ENCODE data around the gene HTT-AS.

The HTT-AS gene

DNA sequence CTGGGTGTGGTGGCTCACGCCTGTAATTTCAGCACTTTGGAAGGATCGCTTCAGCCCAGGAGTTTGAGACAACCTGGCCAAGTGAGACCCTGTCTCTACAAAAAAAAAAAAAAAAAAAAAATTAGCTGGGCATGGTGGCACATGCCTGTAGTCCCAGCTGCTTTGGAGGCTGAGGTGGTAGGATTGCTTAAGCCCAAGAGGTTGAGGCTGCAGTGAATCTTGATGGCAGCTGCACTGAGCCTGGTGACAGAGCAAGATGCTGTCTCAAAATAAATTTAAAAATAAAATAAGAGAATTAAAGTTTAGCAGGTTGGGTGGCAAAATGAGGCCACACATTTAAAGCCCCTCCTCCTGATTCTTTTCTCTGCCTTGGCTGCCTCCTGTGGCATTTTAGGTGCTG is 47.3 kb upstream of the HTT-AS start:
- H3K27me3 ChIP-seq (ENCODE audit: insufficient read depth, low read length, poor library complexity, severe bottlenecking) = no peaks in the 10 kb centered on the region
- no peaks in the 10 kb centered on the region for H3K9me2 ChIP-seq (replicated peaks; ENCODE audit: low read depth, low read length)
- peaks cover 25% of the 10 kb centered on the region for H3K4me1 ChIP-seq (ENCODE audit: insufficient read depth, low read length, poor library complexity, severe bottlenecking)
- H2AFZ ChIP-seq (ENCODE audit: low read length) = no peak overlapping the region
- TF ChIP-seq EZH2phosphoT487 (IDR thresholded peaks at IDR 0.05; ENCODE audit: borderline replicate concordance) (no peak), CTCF (conservative IDR thresholded peaks at IDR 0.05; ENCODE audit: low read length) (no peak)
- H3K4me2 ChIP-seq (ENCODE audit: low read depth, low read length, poor library complexity, severe bottlenecking) = peak overlapping the region; percentile 15
- peaks cover 12% of the 10 kb centered on the region; the same call in 1 of the 2 replicates for H3F3A ChIP-seq (ENCODE audit: low read depth)
- peaks cover 66% of the 10 kb centered on the region; the same call in 1 of the 2 replicates for H3K36me3 ChIP-seq (ENCODE audit: insufficient read depth, low read length)
- no peaks in the 10 kb centered on the region for H3K79me2 ChIP-seq (ENCODE audit: insufficient read depth, low read length)
- H3K9ac ChIP-seq (ENCODE audit: low read depth, low read length, poor library complexity, severe bottlenecking) = peak overlapping the region; percentile 33
- no peaks in the 10 kb centered on the region for H3K9me3 ChIP-seq (ENCODE audit: insufficient read depth, low read depth, low read length)
- no peak overlapping the region for H3K4me3 ChIP-seq (ENCODE audit: low read length, poor library complexity, severe bottlenecking)
- no peaks in the 10 kb centered on the region for H4K20me1 ChIP-seq (ENCODE audit: insufficient read depth, low read length, poor library complexity, severe bottlenecking)

GRCh38 chr4:3121110-3121509 is 46.8 kb upstream of the HTT-AS start:
- H3K4me2 ChIP-seq (ENCODE audit: low read depth, low read length, poor library complexity, severe bottlenecking) = no peak overlapping the region
- H3K4me3 ChIP-seq (ENCODE audit: low read length, poor library complexity, severe bottlenecking) = no peak overlapping the region
- H3K9me2 ChIP-seq (replicated peaks; ENCODE audit: low read depth, low read length) = no peaks in the 10 kb centered on the region
- no peaks in the 10 kb centered on the region for H3K79me2 ChIP-seq (ENCODE audit: insufficient read depth, low read length)
- no peak overlapping the region for H2AFZ ChIP-seq (ENCODE audit: low read length)
- H3K36me3 ChIP-seq (ENCODE audit: insufficient read depth, low read length) = peaks cover 68% of the 10 kb centered on the region; the same call in 1 of the 2 replicates
- peaks cover 12% of the 10 kb centered on the region; the same call in 1 of the 2 replicates for H3F3A ChIP-seq (ENCODE audit: low read depth)
- no peaks in the 10 kb centered on the region for H4K20me1 ChIP-seq (ENCODE audit: insufficient read depth, low read length, poor library complexity, severe bottlenecking)
- no peak for TF ChIP-seq EZH2phosphoT487 (IDR thresholded peaks at IDR 0.05; ENCODE audit: borderline replicate concordance)
- TF ChIP-seq CTCF (conservative IDR thresholded peaks at IDR 0.05; ENCODE audit: low read length) = no peak
- no peaks in the 10 kb centered on the region for H3K9me3 ChIP-seq (ENCODE audit: insufficient read depth, low read depth, low read length)
- H3K9ac ChIP-seq (ENCODE audit: low read depth, low read length, poor library complexity, severe bottlenecking) = no peak overlapping the region
- no peaks in the 10 kb centered on the region for H3K27me3 ChIP-seq (ENCODE audit: insufficient read depth, low read length, poor library complexity, severe bottlenecking)
- peaks cover 25% of the 10 kb centered on the region for H3K4me1 ChIP-seq (ENCODE audit: insufficient read depth, low read length, poor library complexity, severe bottlenecking)

DNA sequence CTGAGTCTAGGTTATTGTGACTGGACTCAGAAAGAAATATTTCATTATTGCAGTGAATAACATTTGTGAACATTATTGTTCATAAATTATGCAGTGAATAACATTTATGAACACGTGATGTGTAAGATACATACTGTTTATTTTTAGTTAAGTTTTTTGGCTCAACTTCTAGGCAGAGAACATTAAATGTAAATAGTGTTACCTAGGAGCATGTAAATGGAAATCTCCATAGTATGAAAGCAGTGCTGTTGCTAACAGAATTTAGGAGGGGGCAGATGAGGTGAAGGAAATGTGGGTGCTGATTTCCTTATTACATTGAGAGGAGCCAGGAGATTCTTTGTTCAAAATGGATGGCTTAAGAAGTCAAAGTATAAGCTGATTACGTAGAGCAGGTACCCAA is 45.1 kb upstream of the HTT-AS start:
- H3K4me3 ChIP-seq (ENCODE audit: low read length, poor library complexity, severe bottlenecking) = no peak overlapping the region
- peaks cover 12% of the 10 kb centered on the region; the same call in 1 of the 2 replicates for H3F3A ChIP-seq (ENCODE audit: low read depth)
- peaks cover 25% of the 10 kb centered on the region for H3K4me1 ChIP-seq (ENCODE audit: insufficient read depth, low read length, poor library complexity, severe bottlenecking)
- H3K4me2 ChIP-seq (ENCODE audit: low read depth, low read length, poor library complexity, severe bottlenecking) = no peak overlapping the region
- no peak overlapping the region for H3K9ac ChIP-seq (ENCODE audit: low read depth, low read length, poor library complexity, severe bottlenecking)
- no peaks in the 10 kb centered on the region for H3K79me2 ChIP-seq (ENCODE audit: insufficient read depth, low read length)
- no peak for TF ChIP-seq CTCF (conservative IDR thresholded peaks at IDR 0.05; ENCODE audit: low read length)
- TF ChIP-seq EZH2phosphoT487 (IDR thresholded peaks at IDR 0.05; ENCODE audit: borderline replicate concordance) = no peak
- no peaks in the 10 kb centered on the region for H3K9me3 ChIP-seq (ENCODE audit: insufficient read depth, low read depth, low read length)
- no peaks in the 10 kb centered on the region for H4K20me1 ChIP-seq (ENCODE audit: insufficient read depth, low read length, poor library complexity, severe bottlenecking)
- H3K36me3 ChIP-seq (ENCODE audit: insufficient read depth, low read length) = peaks cover 77% of the 10 kb centered on the region; the same call in 1 of the 2 replicates
- H2AFZ ChIP-seq (ENCODE audit: low read length) = no peak overlapping the region
- no peaks in the 10 kb centered on the region for H3K9me2 ChIP-seq (replicated peaks; ENCODE audit: low read depth, low read length)
- H3K27me3 ChIP-seq (ENCODE audit: insufficient read depth, low read length, poor library complexity, severe bottlenecking) = no peaks in the 10 kb centered on the region

Measured in Loucy (cell line).